OCI-LY7 (cell line): ENCODE data around the gene SLC26A9.

ENCODE experiments used
- CTCF ChIP-seq: fragments of 200-600 bp; sonication (generic); conservative IDR thresholded peaks from 2 replicates; pipeline ENCODE4 v1.5.1; 2014; ENCODE audit warnings: mild to moderate bottlenecking, antibody characterized with exemption, low read length, moderate library complexity, mixed read lengths
- EZH2phosphoT487 ChIP-seq: fragments of 200-600 bp; sonication (generic); IDR thresholded peaks from 2 replicates; pipeline ENCODE4 v1.6.1; 2018; ENCODE audit warnings: low read depth, borderline replicate concordance, mild to moderate bottlenecking, mixed run types, antibody characterized with exemption, low read length, moderate library complexity, mixed read lengths

- TF ChIP-seq CTCF: no peak
- TF ChIP-seq EZH2phosphoT487: no peak
Measured at GRCh38 chr1:205991237-205991636, 48.0 kb upstream of the SLC26A9 start.
